Kidney epithelial cell (primary cell): ENCODE data around the gene C1QTNF8. TPM values are rescaled to one million over a fixed set of nuclear protein-coding genes. Genes with fewer than 3 reads are reported as not detected.

Source experiments
- DNase-seq: peaks from one replicate; pipeline ENCODE4 v3.0.0-alpha.2; 2010; ENCODE audit warnings: low read depth
- H3K27me3 ChIP-seq: 2 replicates; pipeline ENCODE4 v1.6.0; 2011; ENCODE audit warnings: low read length; ENCODE audit not compliant: control insufficient read depth, insufficient read depth
- H3K36me3 ChIP-seq: 2 replicates; pipeline ENCODE4 v1.5.1; 2011; ENCODE audit warnings: low read length; ENCODE audit not compliant: control insufficient read depth, insufficient read depth
- H3K4me3 ChIP-seq: 2 replicates; pipeline ENCODE4 v1.5.1; 2011; ENCODE audit warnings: low read depth, mild to moderate bottlenecking, control low read depth, low read length
- CTCF ChIP-seq: IDR thresholded peaks from 2 replicates; pipeline ENCODE4 v1.5.1; 2011; ENCODE audit warnings: mild to moderate bottlenecking, moderate library complexity, low read length, control low read depth, inconsistent platforms; ENCODE audit not compliant: insufficient read depth, poor library complexity, severe bottlenecking
- total RNA-seq: library from RNA; depleted of rRNA; stranded (reverse); fragments of >200 nt; gene quantifications from 2 replicates; pipeline ENCODE4 v1.2.3, GENCODE V29; 2015

Gene C1QTNF8
- total RNA-seq, 1 donor from 2014 or later = not detected

- Histone ChIP-seq H3K36me3 (no peaks in the 10 kb centered on the region), H3K4me3 (no peak overlapping the region), H3K27me3 (peaks cover 66% of the 10 kb centered on the region)
- TF ChIP-seq CTCF = no peak
- no peak for DNase-seq
These were observed 22.8 kb downstream of the C1QTNF8 start for GRCh38 chr16:1073262-1073558.

GRCh38 chr16:1072526-1073261 lies 23.4 kb downstream of the C1QTNF8 start, which contains the start of gene SSTR5:
Gene SSTR5, plus strand, starts transcription at chr16:1072747. Its CDS starts 6,122 bp downstream, at chr16:1078869.
- Histone ChIP-seq H3K27me3 (peaks cover 69% of the 10 kb centered on the region), H3K36me3 (no peaks in the 10 kb centered on the region), H3K4me3 (no peak within 1 kb of the TSS)
- no peak for TF ChIP-seq CTCF
- DNase-seq = no peak

GRCh38 chr16:1071561-1072225 lies 24.4 kb downstream of the C1QTNF8 start:
- DNase-seq = no peak
- no peaks in the 10 kb centered on the region for H3K36me3 ChIP-seq
- no peak for TF ChIP-seq CTCF
- no peak overlapping the region for H3K4me3 ChIP-seq
- peaks cover 67% of the 10 kb centered on the region for H3K27me3 ChIP-seq

DNA sequence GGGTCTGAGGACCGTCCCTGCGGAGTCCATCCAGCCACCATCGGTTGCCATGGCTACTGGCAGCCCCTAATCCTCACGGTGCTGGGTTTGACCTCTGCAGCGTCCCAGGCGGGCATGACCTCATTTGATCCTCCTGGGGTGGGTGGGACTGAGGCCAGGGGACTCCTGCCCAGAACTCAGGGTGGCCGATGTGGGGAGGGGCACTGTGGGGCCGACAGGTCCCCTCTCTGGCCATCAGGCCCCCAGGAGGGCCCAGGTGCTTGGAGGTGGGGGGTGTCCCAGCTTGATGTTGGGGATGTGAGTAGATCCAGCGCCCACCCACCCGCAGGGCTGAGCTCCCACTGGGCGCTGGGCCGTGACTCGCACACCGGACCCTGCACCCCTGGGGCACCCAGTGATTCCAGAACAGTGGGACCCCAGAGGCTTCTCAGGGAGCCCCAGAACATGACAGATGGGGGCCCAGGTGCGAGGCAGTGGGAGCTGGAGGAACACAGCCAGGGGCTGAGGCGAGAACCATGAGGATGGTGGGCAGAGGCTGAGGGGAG lies 25.1 kb downstream of the C1QTNF8 start:
- Histone ChIP-seq H3K36me3 (no peaks in the 10 kb centered on the region), H3K27me3 (peaks cover 73% of the 10 kb centered on the region), H3K4me3 (no peak overlapping the region)
- no peak for TF ChIP-seq CTCF
- DNase-seq = no peak

GRCh38 chr16:1070084-1070863 lies 25.8 kb downstream of the C1QTNF8 start:
- Histone ChIP-seq H3K4me3 (no peak overlapping the region), H3K36me3 (no peaks in the 10 kb centered on the region), H3K27me3 (peaks cover 76% of the 10 kb centered on the region)
- no peak for TF ChIP-seq CTCF
- no peak for DNase-seq
